ENCODE measurements around the gene STEAP1B.

DNA sequence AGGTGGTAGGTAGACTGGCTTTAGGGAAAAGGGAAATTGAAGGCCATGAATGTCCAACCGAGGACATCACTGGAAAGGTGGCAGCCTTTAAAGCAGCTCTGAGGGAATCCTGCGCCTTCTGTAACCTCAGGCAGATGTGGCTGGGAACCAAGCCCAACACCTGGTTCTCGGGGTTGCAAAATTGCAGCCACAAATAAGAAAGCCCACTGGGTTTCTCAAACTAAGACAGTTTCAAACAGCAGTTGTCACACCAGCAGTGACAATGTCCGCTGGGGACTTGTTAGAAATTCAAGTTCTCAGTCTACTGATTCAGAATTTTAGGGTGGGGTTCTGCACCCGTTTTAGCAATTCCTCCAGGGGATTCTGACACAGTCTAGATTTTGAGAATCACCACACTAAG is 42.7 kb upstream of the STEAP1B start:
- TF ChIP-seq, protein P1, sequence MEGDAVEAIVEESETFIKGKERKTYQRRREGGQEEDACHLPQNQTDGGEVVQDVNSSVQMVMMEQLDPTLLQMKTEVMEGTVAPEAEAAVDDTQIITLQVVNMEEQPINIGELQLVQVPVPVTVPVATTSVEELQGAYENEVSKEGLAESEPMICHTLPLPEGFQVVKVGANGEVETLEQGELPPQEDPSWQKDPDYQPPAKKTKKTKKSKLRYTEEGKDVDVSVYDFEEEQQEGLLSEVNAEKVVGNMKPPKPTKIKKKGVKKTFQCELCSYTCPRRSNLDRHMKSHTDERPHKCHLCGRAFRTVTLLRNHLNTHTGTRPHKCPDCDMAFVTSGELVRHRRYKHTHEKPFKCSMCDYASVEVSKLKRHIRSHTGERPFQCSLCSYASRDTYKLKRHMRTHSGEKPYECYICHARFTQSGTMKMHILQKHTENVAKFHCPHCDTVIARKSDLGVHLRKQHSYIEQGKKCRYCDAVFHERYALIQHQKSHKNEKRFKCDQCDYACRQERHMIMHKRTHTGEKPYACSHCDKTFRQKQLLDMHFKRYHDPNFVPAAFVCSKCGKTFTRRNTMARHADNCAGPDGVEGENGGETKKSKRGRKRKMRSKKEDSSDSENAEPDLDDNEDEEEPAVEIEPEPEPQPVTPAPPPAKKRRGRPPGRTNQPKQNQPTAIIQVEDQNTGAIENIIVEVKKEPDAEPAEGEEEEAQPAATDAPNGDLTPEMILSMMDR (conservative IDR thresholded peaks at IDR 0.05 in 1 of 2, IDR thresholded peaks at IDR 0.05 in 1 of 2; ENCODE audit: extremely low read depth in 1 of 2, insufficient read depth in 1 of 2, low read depth in 1 of 2, low read length in 2 of 2): no peak
- no peak for TF ChIP-seq EZH2 (IDR thresholded peaks at IDR 0.05; ENCODE audit: borderline replicate concordance, low read length)
